ENCODE results near the gene GUCA1A. TPM values are rescaled to one million over a fixed set of nuclear protein-coding genes. Genes with fewer than 3 reads are reported as not detected.

The GUCA1A gene
- total RNA-seq, 4 donors from 2014 or later = not detected

DNA sequence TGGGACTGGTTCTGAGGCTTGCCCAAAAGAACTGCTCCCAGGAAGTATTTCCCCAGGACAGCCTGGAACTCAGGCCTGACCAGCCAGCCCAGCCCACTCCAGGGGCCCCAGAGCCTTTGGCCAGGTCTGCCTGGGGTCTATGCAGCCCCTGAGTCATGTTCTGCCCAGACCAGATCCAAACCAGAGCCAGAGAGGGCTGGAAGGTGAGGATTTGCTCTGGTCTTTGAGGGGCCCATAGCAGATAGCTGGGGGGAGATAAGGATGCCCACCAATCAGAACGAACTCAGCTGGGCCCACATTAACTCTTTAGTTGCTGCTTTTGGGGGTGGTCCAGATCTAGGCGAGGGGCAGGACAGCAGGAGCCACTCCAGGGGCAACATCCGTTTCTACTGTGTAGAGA, 47.5 kb upstream of the GUCA1A start:
- no peak overlapping the region for H3K4me3 ChIP-seq
- no peaks in the 10 kb centered on the region for H3K9me3 ChIP-seq
- no peak for TF ChIP-seq POLR2A (IDR thresholded peaks at IDR 0.05)
- TF ChIP-seq, protein P1, sequence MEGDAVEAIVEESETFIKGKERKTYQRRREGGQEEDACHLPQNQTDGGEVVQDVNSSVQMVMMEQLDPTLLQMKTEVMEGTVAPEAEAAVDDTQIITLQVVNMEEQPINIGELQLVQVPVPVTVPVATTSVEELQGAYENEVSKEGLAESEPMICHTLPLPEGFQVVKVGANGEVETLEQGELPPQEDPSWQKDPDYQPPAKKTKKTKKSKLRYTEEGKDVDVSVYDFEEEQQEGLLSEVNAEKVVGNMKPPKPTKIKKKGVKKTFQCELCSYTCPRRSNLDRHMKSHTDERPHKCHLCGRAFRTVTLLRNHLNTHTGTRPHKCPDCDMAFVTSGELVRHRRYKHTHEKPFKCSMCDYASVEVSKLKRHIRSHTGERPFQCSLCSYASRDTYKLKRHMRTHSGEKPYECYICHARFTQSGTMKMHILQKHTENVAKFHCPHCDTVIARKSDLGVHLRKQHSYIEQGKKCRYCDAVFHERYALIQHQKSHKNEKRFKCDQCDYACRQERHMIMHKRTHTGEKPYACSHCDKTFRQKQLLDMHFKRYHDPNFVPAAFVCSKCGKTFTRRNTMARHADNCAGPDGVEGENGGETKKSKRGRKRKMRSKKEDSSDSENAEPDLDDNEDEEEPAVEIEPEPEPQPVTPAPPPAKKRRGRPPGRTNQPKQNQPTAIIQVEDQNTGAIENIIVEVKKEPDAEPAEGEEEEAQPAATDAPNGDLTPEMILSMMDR (IDR thresholded peaks at IDR 0.05 in 4 of 5, conservative IDR thresholded peaks at IDR 0.05 in 1 of 5) = no peak
- DNase-seq (no peak), ATAC-seq (no peak)
- no peaks in the 10 kb centered on the region for H3K4me1 ChIP-seq
- no peaks in the 10 kb centered on the region for H3K36me3 ChIP-seq
- no peaks in the 10 kb centered on the region for H3K27me3 ChIP-seq
- intact Hi-C loops (cut with DNase I; ENCODE audit: low total_unique reads) (no loop called here), in situ Hi-C loops (cut with MboI; ENCODE audit: low sequenced_read_pairs in 4 of 4) (no loop called here)
- no peak overlapping the region for H3K27ac ChIP-seq

DNA sequence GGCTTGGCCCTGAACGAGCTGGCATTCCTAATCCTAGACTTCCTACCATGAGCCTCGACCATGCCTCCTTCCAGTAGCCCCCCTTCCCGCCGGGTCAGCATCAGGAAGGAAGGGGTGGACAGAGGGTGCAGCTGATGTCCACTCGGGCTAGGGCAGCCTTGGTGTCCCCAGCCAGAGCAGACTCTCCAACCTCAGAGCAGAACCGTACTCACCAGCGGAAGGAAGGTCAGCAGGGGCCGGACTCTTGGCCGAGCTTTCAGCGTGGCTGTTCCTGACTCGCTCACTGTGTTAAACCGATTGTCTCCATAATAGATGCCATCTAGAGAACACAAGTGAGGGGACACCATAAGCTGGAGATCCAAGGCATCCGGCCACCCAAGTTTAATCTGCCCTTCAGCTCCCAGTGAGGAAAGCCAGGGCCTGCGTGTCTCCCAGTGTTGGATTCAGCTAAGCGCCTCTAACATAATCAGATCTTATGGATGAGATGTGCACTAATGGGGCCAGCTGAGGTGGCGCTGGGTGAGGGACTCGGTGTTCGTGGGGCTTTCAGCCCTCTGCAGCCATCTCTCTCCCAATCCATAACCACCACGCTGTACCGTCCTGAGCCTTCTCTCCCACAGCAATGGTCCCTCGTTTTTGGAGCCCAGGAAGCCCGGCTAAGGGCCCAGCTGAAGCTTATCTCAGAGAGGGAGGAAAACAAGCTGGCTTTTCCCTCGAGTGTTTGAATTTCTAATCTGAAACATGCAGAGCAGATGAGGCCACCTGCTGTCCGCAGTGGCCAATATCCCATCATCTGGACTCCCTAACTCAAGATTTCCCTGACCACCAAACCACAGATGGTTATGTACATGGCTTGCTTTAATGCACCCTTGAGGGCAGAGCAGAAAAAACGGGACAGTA, 44.5 kb upstream of the GUCA1A start:
- ATAC-seq (no peak), DNase-seq (no peak)
- Histone ChIP-seq H3K27me3 (no peaks in the 10 kb centered on the region), H3K4me1 (no peaks in the 10 kb centered on the region), H3K9me3 (no peaks in the 10 kb centered on the region), H3K36me3 (no peaks in the 10 kb centered on the region), H3K4me3 (no peak overlapping the region), H3K27ac (no peak overlapping the region)
- in situ Hi-C loops (cut with MboI; ENCODE audit: low sequenced_read_pairs in 4 of 4) = no loop called here
- TF ChIP-seq, protein P1 (IDR thresholded peaks at IDR 0.05 in 4 of 5, conservative IDR thresholded peaks at IDR 0.05 in 1 of 5) = no peak
- no peak for TF ChIP-seq POLR2A (IDR thresholded peaks at IDR 0.05)
- intact Hi-C loops (cut with DNase I; ENCODE audit: low total_unique reads) = no loop called here

DNA sequence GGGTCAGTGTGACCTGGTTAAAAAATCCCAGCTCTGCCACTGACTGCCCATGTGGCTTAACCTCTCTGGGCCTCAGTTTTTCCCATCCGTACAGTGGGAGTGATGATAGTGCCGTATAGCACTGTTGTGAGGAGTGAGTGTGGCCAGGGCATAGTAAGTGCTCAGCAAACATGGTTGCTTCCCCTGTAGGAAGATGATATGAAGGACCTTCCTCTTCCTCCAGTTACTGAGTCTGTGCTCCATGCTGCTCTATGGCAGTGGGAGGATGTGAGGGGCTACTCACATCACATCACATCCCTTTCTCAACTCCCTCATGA, 43.8 kb upstream of the GUCA1A start:
- ATAC-seq (no peak), DNase-seq (no peak)
- TF ChIP-seq POLR2A (IDR thresholded peaks at IDR 0.05) = no peak
- TF ChIP-seq, protein P1 (IDR thresholded peaks at IDR 0.05 in 4 of 5, conservative IDR thresholded peaks at IDR 0.05 in 1 of 5) = no peak
- intact Hi-C loops (cut with DNase I; ENCODE audit: low total_unique reads) (no loop called here), in situ Hi-C loops (cut with MboI; ENCODE audit: low sequenced_read_pairs in 4 of 4) (no loop called here)
- H3K4me3 ChIP-seq = no peak overlapping the region
- H3K9me3 ChIP-seq = no peaks in the 10 kb centered on the region
- no peak overlapping the region for H3K27ac ChIP-seq
- no peaks in the 10 kb centered on the region for H3K36me3 ChIP-seq
- H3K27me3 ChIP-seq = no peaks in the 10 kb centered on the region
- H3K4me1 ChIP-seq = no peaks in the 10 kb centered on the region

DNA sequence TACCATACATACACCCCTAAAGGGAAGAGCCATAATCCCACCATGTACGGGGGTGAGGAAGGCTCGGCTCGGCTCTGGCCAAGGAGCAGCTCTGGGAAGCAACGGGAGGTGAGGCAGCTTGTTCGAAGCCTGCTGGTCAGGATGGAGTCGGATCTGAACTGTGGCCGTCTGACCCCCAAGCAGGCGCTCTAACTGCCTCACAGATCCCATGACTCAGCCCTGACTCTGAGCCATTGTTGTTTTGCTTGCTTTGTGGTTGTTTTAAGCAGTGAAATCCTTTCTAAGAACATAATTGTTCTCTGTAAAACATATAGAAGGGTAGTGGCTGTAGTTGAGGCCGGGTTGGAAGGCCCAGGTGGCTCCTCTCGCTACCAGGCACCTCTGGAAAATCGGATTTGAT, 41.6 kb upstream of the GUCA1A start:
- Histone ChIP-seq H3K36me3 (no peaks in the 10 kb centered on the region), H3K4me1 (no peaks in the 10 kb centered on the region), H3K27ac (no peak overlapping the region), H3K9me3 (no peaks in the 10 kb centered on the region), H3K27me3 (no peaks in the 10 kb centered on the region), H3K4me3 (no peak overlapping the region)
- in situ Hi-C loops (cut with MboI; ENCODE audit: low sequenced_read_pairs in 4 of 4) (no loop called here), intact Hi-C loops (cut with DNase I; ENCODE audit: low total_unique reads) (no loop called here)
- no peak for ATAC-seq
- DNase-seq = no peak
- TF ChIP-seq, protein P1 (IDR thresholded peaks at IDR 0.05 in 4 of 5, conservative IDR thresholded peaks at IDR 0.05 in 1 of 5) = no peak

DNA sequence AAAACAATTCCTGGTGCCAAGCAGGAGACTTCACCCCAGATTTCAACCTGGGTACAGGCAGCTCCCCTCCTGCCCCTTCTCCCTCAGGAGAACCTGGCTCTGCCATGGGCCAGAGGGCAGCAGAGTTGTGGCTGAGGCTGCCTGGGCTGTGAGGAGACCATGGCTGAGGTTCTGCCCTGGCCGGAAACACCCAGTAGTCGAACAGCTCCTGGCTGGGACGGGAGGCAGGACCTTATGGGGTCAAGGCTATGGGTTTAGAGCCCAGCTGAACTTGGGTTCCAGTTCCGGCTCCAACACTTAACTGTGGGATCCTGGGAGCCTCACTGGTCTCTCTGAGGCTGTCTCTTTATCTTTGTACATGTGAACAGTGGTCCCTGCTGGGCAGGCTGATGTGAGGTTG, 39.2 kb upstream of the GUCA1A start:
- no peak for TF ChIP-seq POLR2A (IDR thresholded peaks at IDR 0.05)
- TF ChIP-seq, protein P1 (IDR thresholded peaks at IDR 0.05 in 4 of 5, conservative IDR thresholded peaks at IDR 0.05 in 1 of 5) = no peak
- ATAC-seq = no peak
- no peaks in the 10 kb centered on the region for H3K9me3 ChIP-seq
- no peak overlapping the region for H3K4me3 ChIP-seq
- intact Hi-C loops (cut with DNase I; ENCODE audit: low total_unique reads) (no loop called here), in situ Hi-C loops (cut with MboI; ENCODE audit: low sequenced_read_pairs in 4 of 4) (no loop called here)
- no peaks in the 10 kb centered on the region for H3K36me3 ChIP-seq
- no peak for DNase-seq
- no peak overlapping the region for H3K27ac ChIP-seq
- H3K27me3 ChIP-seq = no peaks in the 10 kb centered on the region
- H3K4me1 ChIP-seq = no peaks in the 10 kb centered on the region

Data from gastrocnemius medialis (tissue), 4 donors.